ENCODE measurements around the gene PYROXD2. TPM values are rescaled to one million over a fixed set of nuclear protein-coding genes. Genes with fewer than 3 reads are reported as not detected.

The PYROXD2 gene
- total RNA-seq = 2.8 and 2.9 TPM in 2 replicates

GRCh38 chr10:98414932-98415730 lies at the start of gene PYROXD2:
TSS of gene PYROXD2 (minus strand) at chr10:98415182. CDS start at chr10:98415135, 47 bp downstream.
- Mint-ChIP-seq H3K4me1 (ENCODE audit: low read depth) (peaks cover 15% of the 10 kb centered on the region), H3K27ac (peak within 1 kb of the TSS; percentile 62), H3K9me3 (no peaks in the 10 kb centered on the region), H3K4me3 (peak within 1 kb of the TSS; percentile 80), H3K36me3 (ENCODE audit: low read depth) (peaks cover 11% of the 10 kb centered on the region), H3K27me3 (ENCODE audit: insufficient read depth) (no peaks in the 10 kb centered on the region)
- DNase-seq (ENCODE audit: low spot score) = peak; percentile 17
- intact Hi-C loops (cut with micrococcal nuclease) = no loop called here

GRCh38 chr10:98463976-98464754 lies 49.2 kb upstream of the PYROXD2 start:
- Mint-ChIP-seq H3K4me3 (no peak overlapping the region), H3K27me3 (ENCODE audit: insufficient read depth) (peaks cover 23% of the 10 kb centered on the region), H3K4me1 (ENCODE audit: low read depth) (peaks cover 14% of the 10 kb centered on the region), H3K9me3 (no peaks in the 10 kb centered on the region), H3K27ac (no peak overlapping the region), H3K36me3 (ENCODE audit: low read depth) (no peaks in the 10 kb centered on the region)
- intact Hi-C loops (cut with micrococcal nuclease) = no loop called here
- no peak for DNase-seq (ENCODE audit: low spot score)

- DNase-seq (ENCODE audit: low spot score) = no peak
- Mint-ChIP-seq H3K9me3 (no peaks in the 10 kb centered on the region), H3K4me3 (no peak overlapping the region), H3K4me1 (ENCODE audit: low read depth) (peaks cover 9% of the 10 kb centered on the region), H3K27me3 (ENCODE audit: insufficient read depth) (peaks cover 17% of the 10 kb centered on the region), H3K36me3 (ENCODE audit: low read depth) (no peaks in the 10 kb centered on the region), H3K27ac (no peak overlapping the region)
- intact Hi-C loops (cut with micrococcal nuclease) = no loop called here
Measured at GRCh38 chr10:98463016-98463415, 48.0 kb upstream of the PYROXD2 start.

- Mint-ChIP-seq H3K4me1 (ENCODE audit: low read depth) (no peaks in the 10 kb centered on the region), H3K27ac (no peak overlapping the region), H3K9me3 (no peaks in the 10 kb centered on the region), H3K4me3 (no peak overlapping the region), H3K27me3 (ENCODE audit: insufficient read depth) (peaks cover 27% of the 10 kb centered on the region), H3K36me3 (ENCODE audit: low read depth) (no peaks in the 10 kb centered on the region)
- no peak for DNase-seq (ENCODE audit: low spot score)
- intact Hi-C loops (cut with micrococcal nuclease) = no loop called here
Measured at GRCh38 chr10:98461500-98461842, 46.5 kb upstream of the PYROXD2 start.

- H3K36me3 Mint-ChIP-seq (ENCODE audit: low read depth) = no peaks in the 10 kb centered on the region
- H3K4me1 Mint-ChIP-seq (ENCODE audit: low read depth) = no peaks in the 10 kb centered on the region
- no peak overlapping the region for H3K4me3 Mint-ChIP-seq
- intact Hi-C loops (cut with micrococcal nuclease) = no loop called here
- DNase-seq (ENCODE audit: low spot score) = no peak
- H3K27ac Mint-ChIP-seq = no peak overlapping the region
- peaks cover 27% of the 10 kb centered on the region for H3K27me3 Mint-ChIP-seq (ENCODE audit: insufficient read depth)
- no peaks in the 10 kb centered on the region for H3K9me3 Mint-ChIP-seq
Measured at GRCh38 chr10:98460837-98461499, 46.0 kb upstream of the PYROXD2 start.

DNA sequence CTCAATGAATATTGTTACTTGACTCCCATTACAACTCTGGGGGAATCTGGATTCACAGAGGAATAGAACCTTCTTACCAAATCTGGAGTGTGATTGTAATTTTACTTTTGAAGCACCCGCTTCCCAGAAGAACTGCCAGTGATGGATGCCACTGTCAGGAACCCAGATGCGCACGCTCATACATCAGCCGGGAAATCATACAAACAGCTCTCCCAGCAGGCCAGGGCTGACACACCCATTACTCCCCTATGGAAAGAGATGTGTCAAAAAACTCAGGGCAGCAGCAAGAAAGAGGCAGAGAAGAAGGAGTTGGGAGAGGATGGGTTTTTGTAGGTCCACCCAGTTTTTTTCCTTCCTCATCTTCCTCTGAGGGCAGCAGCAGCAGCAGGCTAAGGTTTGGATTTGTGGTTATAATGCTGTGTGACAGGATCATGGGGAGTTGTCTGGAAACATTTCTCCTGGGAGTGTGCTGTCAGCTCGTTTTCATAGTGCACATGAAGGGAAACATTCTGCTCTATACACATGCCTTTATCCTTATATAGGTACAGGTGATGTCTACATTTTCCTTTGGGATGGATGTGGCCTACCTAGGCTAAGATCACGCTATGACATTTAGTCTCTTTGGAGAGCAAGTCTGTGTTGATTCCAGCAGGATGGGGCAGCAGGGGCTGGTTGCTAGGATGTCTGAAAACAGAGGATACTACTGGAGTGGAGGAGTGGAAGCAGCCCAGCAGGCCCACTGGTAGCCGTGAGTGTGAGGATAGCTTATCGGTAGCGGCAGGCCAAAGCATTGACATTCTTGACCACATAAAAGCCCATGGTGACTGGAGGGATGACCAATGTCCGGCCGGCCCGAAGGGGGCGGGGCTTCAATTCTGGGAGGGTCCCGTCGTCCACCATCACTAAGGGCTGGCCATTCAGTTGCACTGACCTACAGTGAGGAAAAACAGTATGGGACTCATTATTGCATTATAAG lies 44.1 kb upstream of the PYROXD2 start:
- Mint-ChIP-seq H3K9me3 (no peaks in the 10 kb centered on the region), H3K4me1 (ENCODE audit: low read depth) (no peaks in the 10 kb centered on the region), H3K36me3 (ENCODE audit: low read depth) (no peaks in the 10 kb centered on the region), H3K27me3 (ENCODE audit: insufficient read depth) (peaks cover 27% of the 10 kb centered on the region), H3K27ac (no peak overlapping the region), H3K4me3 (no peak overlapping the region)
- intact Hi-C loops (cut with micrococcal nuclease) = no loop called here
- DNase-seq (ENCODE audit: low spot score) = no peak

- Mint-ChIP-seq H3K36me3 (ENCODE audit: low read depth) (no peaks in the 10 kb centered on the region), H3K4me1 (ENCODE audit: low read depth) (no peaks in the 10 kb centered on the region), H3K4me3 (no peak overlapping the region), H3K27me3 (ENCODE audit: insufficient read depth) (peaks cover 32% of the 10 kb centered on the region), H3K27ac (no peak overlapping the region), H3K9me3 (no peaks in the 10 kb centered on the region)
- intact Hi-C loops (cut with micrococcal nuclease) = no loop called here
- no peak for DNase-seq (ENCODE audit: low spot score)
Measured at GRCh38 chr10:98457721-98458120, 42.7 kb upstream of the PYROXD2 start.

GRCh38 chr10:98456686-98457482 lies 41.9 kb upstream of the PYROXD2 start:
- intact Hi-C loops (cut with micrococcal nuclease) = no loop called here
- Mint-ChIP-seq H3K9me3 (no peaks in the 10 kb centered on the region), H3K27ac (no peak overlapping the region), H3K4me3 (no peak overlapping the region), H3K4me1 (ENCODE audit: low read depth) (no peaks in the 10 kb centered on the region), H3K36me3 (ENCODE audit: low read depth) (no peaks in the 10 kb centered on the region), H3K27me3 (ENCODE audit: insufficient read depth) (peaks cover 34% of the 10 kb centered on the region)
- no peak for DNase-seq (ENCODE audit: low spot score)

GRCh38 chr10:98456043-98456570 lies 41.1 kb upstream of the PYROXD2 start:
- no peak for DNase-seq (ENCODE audit: low spot score)
- Mint-ChIP-seq H3K36me3 (ENCODE audit: low read depth) (no peaks in the 10 kb centered on the region), H3K27ac (no peak overlapping the region), H3K27me3 (ENCODE audit: insufficient read depth) (peaks cover 35% of the 10 kb centered on the region), H3K4me1 (ENCODE audit: low read depth) (no peaks in the 10 kb centered on the region), H3K4me3 (no peak overlapping the region), H3K9me3 (no peaks in the 10 kb centered on the region)
- intact Hi-C loops (cut with micrococcal nuclease) = no loop called here

DNA sequence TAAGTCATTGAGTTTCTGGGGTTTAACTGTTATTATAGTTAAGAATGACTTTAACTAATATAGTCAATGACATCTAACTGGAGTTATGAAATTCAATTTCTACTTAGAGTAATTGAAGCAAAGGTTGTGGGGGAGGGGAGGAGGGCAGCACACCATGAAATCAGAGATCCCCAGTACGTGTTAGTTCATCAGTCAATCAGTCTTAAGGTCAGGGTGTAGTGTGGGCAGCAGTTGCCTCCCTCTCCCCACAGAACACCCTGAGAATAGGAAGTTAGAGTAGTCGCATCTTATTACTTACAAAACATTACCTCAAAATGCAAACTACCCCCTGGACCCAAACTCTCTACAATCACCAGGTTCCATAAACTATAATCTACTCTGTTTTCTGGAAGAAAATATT lies 38.7 kb upstream of the PYROXD2 start:
- DNase-seq (ENCODE audit: low spot score) = no peak
- Mint-ChIP-seq H3K4me3 (no peak overlapping the region), H3K4me1 (ENCODE audit: low read depth) (no peaks in the 10 kb centered on the region), H3K27me3 (ENCODE audit: insufficient read depth) (peaks cover 46% of the 10 kb centered on the region), H3K9me3 (no peaks in the 10 kb centered on the region), H3K27ac (no peak overlapping the region), H3K36me3 (ENCODE audit: low read depth) (no peaks in the 10 kb centered on the region)
- intact Hi-C loops (cut with micrococcal nuclease) = no loop called here

GRCh38 chr10:98450618-98451017 lies 35.6 kb upstream of the PYROXD2 start:
- no peaks in the 10 kb centered on the region for H3K9me3 Mint-ChIP-seq

More at GRCh38 chr10:98450618-98451017, 35.6 kb upstream of the PYROXD2 start:
- Mint-ChIP-seq H3K4me1 (ENCODE audit: low read depth) (peaks cover 4% of the 10 kb centered on the region), H3K36me3 (ENCODE audit: low read depth) (peaks cover 2% of the 10 kb centered on the region), H3K27ac (no peak overlapping the region), H3K27me3 (ENCODE audit: insufficient read depth) (peaks cover 29% of the 10 kb centered on the region), H3K4me3 (no peak overlapping the region)
- intact Hi-C loops (cut with micrococcal nuclease) = no loop called here
- no peak for DNase-seq (ENCODE audit: low spot score)

All from activated T-helper 1 cell treated with anti-CD3 and anti-CD28 coated beads, Interleukin-12 subunit alpha, Interleukin-12 subunit beta, Interleukin-2, Interleukin-4 antibody, amounts not matched to agents 30 ng/mL and 10 ng/mL and 1 ng/mL, durations not matched to agents 14 hours and 24 hours and 36 hours (primary cell).